Left forelimb (tissue), 1 donor: ENCODE results near the gene CDK6.
"Not testable (repeated sequence)": the region's sequence is repeated elsewhere in the genome, so short reads cannot be mapped to it uniquely, and the experiment has no call there.

ENCODE experiments used
- DNase-seq: peaks from one replicate; pipeline ENCODE4 v3.0.0-alpha.2; 2018; ENCODE audit warnings: low spot score

CDK6 gene

GRCh38 chr7:92623544-92623943 lies 212.8 kb downstream of the CDK6 start:
- DNase-seq: no peak

DNA sequence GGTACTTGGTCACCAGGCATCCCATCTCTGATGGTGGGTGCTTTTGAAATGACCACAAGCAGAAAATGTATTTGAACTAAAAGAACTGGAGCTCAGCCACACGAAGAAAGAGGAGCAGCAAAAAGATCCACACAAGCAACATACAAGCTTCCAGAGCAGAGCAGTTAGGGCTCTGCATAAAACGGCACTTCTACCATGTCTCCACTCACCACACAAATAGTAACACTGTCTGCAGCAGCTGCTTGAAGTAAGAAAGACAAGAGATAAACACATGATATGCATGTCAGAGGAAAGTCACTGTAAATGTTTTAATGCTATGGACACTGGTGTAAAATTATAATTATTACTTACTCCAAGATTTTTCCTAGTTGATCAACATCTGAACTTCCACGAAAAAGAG lies 213.7 kb downstream of the CDK6 start:
- DNase-seq: no peak

- no peak for DNase-seq
Observed at GRCh38 chr7:92622030-92622429, 214.3 kb downstream of the CDK6 start.

DNA sequence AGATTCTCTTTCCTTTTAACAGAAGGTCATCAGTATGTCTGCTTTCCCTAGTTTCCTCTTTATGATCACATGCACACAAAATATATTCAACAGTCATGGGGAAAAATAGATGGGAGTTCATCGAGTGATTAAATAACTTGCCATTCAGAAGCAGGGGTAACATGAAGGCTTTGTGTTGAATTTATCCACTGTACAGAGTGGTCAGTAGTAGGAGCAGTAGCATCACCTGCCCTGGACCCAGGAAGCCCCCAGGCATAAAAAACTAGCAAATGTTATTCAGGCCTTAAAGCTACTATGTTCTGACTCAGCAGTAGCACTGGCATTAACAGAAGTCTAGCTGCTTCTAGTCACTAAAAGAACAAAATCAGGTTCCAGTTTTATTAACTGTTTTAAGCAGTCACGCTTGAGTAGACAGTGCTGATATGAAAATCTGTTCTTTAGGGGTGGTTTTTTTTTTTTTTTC lies 214.8 kb downstream of the CDK6 start:
- DNase-seq: no peak

DNA sequence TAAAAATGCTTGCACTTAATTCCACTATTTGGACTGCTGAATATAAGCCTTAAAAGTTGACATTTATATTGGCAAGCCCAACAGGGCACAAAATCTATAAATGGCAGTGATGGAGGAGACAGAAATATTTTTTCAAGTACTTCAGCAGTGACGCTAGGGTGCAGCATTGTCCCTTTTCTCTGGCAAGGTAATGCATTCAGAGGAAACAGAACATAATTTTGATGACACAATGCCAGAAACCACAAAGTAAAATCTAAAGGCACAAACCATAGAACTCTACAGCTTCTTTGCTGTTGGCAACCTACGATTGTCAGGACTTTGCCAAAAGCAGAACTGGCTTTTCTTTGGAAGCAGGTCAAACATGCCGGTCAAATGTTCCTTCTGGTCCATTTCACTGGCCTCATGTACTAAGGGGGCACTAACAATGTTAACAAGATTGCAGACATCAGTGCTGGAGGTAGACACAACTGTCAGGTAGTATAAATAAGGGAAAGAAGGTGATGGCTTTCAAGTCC lies 215.3 kb downstream of the CDK6 start:
- no peak for DNase-seq

- no peak for DNase-seq
Observed at GRCh38 chr7:92615861-92616260, 220.5 kb downstream of the CDK6 start.

DNA sequence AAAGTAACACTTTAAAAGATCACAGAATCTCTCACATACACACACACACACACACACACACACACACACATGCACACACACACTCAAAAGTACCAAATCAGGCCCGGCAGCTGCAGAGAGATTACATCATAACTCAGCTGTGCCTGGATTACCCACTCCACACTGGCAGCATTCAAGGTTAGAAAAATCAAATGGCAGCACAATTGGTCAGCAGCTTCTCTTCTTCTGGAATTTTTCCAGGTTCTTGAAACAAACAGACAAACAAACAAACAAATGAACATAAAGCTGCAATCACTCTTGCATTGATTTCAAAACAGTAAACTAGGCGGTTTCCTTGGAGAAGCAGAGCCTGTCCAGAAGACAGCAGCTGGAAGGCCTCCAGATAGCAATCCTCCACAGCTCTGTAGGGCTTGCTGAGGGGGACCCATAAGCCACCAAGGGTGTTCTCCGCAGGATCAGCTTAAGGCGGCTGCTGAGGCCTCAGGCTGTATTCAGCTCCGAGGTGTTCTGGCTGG lies 221.7 kb downstream of the CDK6 start:
- DNase-seq: no peak

GRCh38 chr7:92613720-92614119 lies 222.7 kb downstream of the CDK6 start:
- DNase-seq: no peak

GRCh38 chr7:92613214-92613613 lies 223.2 kb downstream of the CDK6 start:
- DNase-seq: no peak

GRCh38 chr7:92612501-92612900 lies 223.9 kb downstream of the CDK6 start:
- DNase-seq: no peak

DNA sequence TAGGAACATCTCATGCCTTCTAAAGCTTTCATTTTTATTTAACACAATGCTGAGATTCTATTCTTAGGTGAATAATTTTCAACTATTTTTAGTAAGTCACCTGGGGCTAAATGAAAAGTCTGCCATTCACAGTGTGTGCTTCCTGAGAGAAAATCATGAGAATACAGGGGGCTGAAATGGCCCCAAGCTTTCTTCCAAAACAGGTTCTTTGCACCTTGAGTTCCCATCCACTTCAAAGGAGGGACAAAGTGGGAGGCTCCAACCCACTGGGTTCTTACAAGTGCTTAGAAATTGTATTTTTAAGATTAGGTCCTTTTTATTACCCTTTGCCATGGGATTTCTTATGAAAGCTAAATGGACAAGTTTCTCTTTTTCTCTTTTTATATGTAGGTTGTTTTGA lies 224.6 kb downstream of the CDK6 start:
- DNase-seq: no peak

- DNase-seq: no peak
Observed at GRCh38 chr7:92609921-92610518, 226.4 kb downstream of the CDK6 start.

DNA sequence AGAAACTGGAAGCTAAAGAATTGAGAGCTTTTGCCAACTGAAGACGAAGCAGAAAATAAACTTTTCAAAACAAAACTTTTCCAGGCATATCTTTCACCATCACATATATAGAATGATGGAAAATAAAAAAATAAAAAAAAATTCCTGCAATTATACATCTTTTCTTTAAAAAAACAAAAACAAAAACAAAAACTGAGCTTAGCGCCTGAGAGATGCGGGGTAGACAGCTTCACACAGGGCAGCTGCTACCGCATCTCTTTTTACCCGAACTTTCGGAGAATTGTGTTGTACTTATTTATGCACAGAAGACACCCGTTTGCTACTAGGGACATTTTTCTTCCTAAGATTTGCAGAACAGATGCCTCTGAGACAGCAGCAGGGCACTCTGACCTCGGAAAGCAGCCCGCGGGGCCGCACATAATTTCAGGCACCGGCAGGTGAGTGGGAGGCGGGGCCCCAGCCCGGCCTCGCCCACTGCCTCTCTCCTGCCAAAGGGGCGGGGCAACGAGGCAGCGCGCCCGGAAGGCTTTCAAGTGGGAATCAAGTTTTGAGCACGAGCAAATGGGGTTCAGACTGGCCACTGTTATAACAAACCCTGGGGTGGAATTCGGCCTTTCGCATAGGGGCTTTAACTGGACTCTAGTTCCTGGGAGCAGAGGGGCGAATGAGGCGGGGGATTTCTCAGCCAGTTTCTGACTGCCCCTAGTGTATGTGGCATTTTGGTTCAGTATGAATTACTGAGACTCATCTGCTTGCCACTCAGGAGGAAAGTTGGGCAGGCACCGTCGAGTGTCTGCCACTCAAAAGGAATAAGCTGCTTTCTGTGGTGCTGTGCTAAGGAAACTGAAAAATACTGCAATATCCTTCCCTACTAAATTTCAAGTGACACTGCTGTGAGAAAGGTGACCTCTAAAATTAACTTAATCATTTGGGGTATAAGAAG lies 227.7 kb downstream of the CDK6 start:
- DNase-seq: no peak

DNA sequence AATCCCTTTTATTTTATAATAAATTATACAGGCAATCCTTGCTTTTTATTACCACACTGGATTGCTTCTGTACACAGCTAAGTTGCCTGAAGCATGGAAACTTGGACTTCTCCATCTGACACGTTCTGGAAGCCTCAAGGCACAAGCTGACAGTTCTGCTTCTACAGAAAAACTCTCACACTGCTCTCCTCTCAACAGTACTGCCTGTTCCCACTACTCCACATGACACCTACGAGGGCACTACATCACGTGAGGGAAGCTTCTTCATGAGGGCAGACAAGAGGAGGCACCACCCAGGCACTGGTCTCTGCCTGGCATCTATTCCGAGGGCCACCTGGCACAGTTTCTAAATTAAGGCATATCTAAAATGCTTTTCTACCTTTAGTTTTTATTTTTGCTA lies 229.4 kb downstream of the CDK6 start:
- no peak for DNase-seq

DNA sequence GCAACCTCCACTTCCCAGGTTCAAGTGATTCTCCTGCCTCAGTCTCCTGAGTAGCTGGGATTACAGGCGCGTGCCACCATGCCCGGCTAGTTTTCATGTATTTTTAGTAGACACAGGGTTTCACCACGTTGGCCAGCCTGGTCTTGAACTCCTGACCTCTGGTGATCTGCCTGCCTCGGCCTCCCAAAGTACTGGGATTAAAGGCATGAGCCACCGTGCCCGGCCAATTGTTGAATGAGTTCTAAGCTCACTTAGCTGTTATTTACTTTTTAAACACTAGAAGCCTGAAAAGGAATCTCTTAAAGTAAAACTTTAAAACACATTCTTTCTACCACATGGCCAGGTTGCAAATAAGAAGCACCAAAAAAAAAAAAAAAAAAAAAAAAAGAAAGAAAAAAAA lies 231.9 kb downstream of the CDK6 start:
- not testable (repeated sequence) for DNase-seq

- no peak for DNase-seq
Observed at GRCh38 chr7:92603089-92603445, 233.3 kb downstream of the CDK6 start.

GRCh38 chr7:92602352-92603088 lies 233.9 kb downstream of the CDK6 start:
- no peak for DNase-seq

GRCh38 chr7:92598310-92598981 lies 237.9 kb downstream of the CDK6 start:
- DNase-seq: no peak

DNA sequence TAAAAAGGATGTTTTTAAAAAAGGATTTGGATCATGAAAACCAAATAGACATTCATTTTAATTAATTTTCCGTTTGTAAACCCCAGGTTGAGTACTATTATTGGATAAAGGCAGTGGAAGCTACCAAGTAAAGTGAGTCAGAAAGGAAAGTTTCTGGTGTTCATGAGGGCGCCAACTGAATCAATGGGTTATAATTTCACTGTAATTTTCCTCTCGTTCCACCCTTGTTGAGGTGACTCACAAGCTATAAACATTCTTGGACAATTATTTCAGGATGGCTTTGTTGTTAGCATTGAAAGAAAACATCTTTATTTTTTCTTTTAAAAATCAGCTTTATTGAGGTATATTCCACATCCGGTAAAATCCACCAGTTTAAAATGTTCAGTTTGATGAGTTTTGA lies 241.1 kb downstream of the CDK6 start:
- DNase-seq: no peak

DNA sequence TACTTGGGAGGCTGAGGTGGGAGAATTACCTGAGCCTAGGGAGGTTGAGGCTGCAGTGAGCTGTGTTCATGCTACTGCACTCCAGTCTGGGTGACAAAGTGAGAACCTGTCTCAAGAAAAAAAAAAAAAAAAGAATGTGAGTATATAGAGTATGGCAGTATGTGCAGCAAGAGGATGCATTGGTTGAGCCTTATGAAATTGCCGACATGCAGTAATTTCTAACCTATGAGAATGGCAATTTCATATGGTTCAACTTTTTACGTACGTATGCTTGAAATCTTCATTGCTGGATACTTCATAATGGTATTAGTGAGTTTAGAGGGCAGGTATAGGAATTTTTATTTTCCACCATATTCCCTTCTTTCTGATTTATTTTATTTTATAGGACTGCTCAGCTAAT lies 241.6 kb downstream of the CDK6 start:
- DNase-seq: no peak

DNA sequence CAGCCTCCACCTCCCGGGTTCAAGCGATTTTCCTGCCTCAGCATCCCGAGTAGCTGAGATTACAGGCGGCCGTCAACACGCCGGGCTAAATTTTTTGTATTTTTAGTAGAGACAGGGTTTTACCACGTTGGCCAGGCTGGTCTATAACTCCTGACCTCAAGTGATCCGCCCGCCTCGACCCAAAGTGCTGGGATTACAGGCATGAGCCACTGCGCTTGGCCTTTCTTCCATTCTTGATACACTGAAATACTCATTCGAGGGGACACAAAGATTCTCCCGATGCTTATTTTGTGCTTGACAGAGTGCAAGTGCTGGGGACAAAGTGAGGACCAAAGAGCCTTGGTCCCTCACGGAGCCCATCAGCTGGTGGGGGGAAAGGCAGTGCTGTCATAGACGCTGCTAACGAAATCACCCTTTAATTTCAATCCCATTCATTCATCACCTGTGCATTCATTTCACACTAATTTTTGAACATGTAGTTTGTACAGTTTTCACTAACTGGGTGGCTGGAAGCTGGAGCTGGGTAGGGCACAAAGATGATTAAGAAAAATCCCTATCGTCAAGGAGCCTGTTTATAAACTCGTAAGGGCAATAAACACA lies 245.6 kb downstream of the CDK6 start:
- DNase-seq: no peak
